Ovary (tissue), 9 donors: ENCODE results near the gene EIF3C. TPM values are rescaled to one million over a fixed set of nuclear protein-coding genes. Genes with fewer than 3 reads are reported as not detected.
"Not testable (repeated sequence)": the region's sequence is repeated elsewhere in the genome, so short reads cannot be mapped to it uniquely, and the experiment has no call there.

Source experiments
- DNase-seq, 5 donors: peaks; one replicate each; pipeline ENCODE4 v3.0.0-alpha.2; 2019 to 2020
- H3K27ac ChIP-seq, 2 donors: fragments of 200-600 bp; one replicate each; pipeline versions ENCODE4 v1.5.1 to v1.8.0; 2019 to 2022
- H3K27me3 ChIP-seq: fragments of 200-600 bp; one replicate; pipeline ENCODE4 v1.8.0; 2022
- H3K36me3 ChIP-seq: fragments of 200-600 bp; sonication (generic); one replicate; pipeline ENCODE4 v1.5.1; 2019
- H3K4me1 ChIP-seq: one replicate; pipeline ENCODE4 v1.8.1; 2013; ENCODE audit warnings: mild to moderate bottlenecking, moderate library complexity; ENCODE audit not compliant: insufficient read depth
- H3K4me3 ChIP-seq: fragments of 200-600 bp; sonication (generic); one replicate; pipeline ENCODE4 v1.5.1; 2017
- H3K9me3 ChIP-seq, 2 donors: fragments of 200-600 bp in 1 of 2; sonication (generic) in 1 of 2; one replicate each; pipeline versions ENCODE4 v1.5.1 to v1.8.1; 2013 to 2019; ENCODE audit warnings: mild to moderate bottlenecking in 1 of 2, moderate library complexity in 1 of 2
- WGBS, 3 donors: extraction: QIAGEN DNeasy Blood & Tissue Kit in 1 of 3; methylation state at CpG; one replicate each; pipeline versions ENCODE4 v1.1.5 to v1.1.7; 2013 to 2017; 5-methylcytosine and 5-hydroxymethylcytosine counted together
- intact Hi-C, 4 donors: fragments of 100-400 bp; cut with DNase I; formaldehyde crosslinking; loops; one replicate each; pipeline versions ENCODE4 v1.11.0 to v1.15.1; 2022 to 2023
- microRNA-seq, 3 donors: library from miRNA; unstranded; fragments of <30 nt; microRNA quantifications; one replicate each; pipeline versions ENCODE4 to v1.2.0, GENCODE V29; 2019 to 2020
- polyA plus RNA-seq, 2 donors: library from polyadenylated mRNA; stranded (reverse); fragments of 200-250 nt in 1 of 2; fragments of 350-450 nt in 1 of 2; fragmentation: Illumina TruSeq in 1 of 2; extraction: RNeasy Lipid Tissue Mini Kit (QIAGEN cat#74804) in 1 of 2; gene quantifications; one replicate each; pipeline ENCODE4 v1.2.3, GENCODE V29; 2013 to 2014
- small RNA-seq: library from RNA; depleted of rRNA; stranded (forward); fragments of <200 nt; gene quantifications from one replicate; pipeline ENCODE3, GENCODE V24; 2016
- total RNA-seq, 7 donors: library from RNA; depleted of rRNA in 2 of 7; stranded (reverse); fragments of >200 nt in 2 of 7; fragmentation: NEBNext Ultra II Directional in 3 of 7; extraction: Animal tissue kit (Norgen Biotek cat#: 25700) in 3 of 7; gene quantifications; one replicate each; pipeline versions ENCODE4 v1.1.0 to v1.2.4, GENCODE V29; 2016 to 2023
- donor health status: DM: no; HTN: no; CAD: no; lungs with moderate emphysema.
- donor health status: DM: no; HTN: no; CAD: no.
- donor health status: Bipolar disorder and iron deficiency.
- donor health status: DM: yes; HTN: yes; CAD: no.
- donor health status: DM: no; HTN: no; CAD: no.
- donor health status: DM: yes; HTN: yes; CAD: no.

Gene EIF3C
- total and polyA plus RNA-seq, 9 donors: 163 to 1,101 (median 544) TPM

DNA sequence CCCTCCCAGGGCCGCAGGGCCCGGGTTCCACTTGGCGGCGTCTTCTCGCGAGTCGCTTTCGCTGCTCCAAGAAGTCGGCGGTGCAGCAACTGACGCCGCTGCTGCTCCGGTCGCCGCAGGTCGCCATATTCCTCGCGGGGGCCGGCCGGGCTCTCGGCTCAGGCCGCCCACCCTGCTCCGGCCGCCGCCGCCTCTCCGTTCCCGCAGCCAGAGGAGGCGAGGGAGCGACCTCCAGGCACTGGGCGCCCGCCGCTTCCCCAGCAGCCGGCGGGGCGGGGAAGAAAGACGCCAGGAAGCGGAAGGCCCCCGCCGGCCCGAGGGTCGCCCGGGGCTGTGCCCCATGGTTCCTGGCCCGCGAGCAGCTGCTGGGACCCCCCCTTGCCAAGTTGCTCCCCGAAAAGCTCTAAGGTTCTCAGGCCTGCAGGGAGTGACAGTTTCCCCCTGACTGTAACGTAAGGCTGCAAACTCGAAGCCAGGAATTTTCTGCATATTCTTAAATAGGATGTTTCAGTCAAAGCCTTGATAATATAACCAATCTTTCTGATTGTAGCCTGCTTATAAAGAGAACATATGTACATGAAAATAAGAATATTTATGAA lies 39.3 kb downstream of the EIF3C start:
- DNase-seq, H3K27me3 ChIP-seq, H3K27ac ChIP-seq, H3K36me3 ChIP-seq, H3K4me3 ChIP-seq, H3K9me3 ChIP-seq, intact Hi-C loops, H3K4me1 ChIP-seq: not testable (repeated sequence)
- WGBS, 3 donors: no CpG with 5 or more reads among the region's 48 CpGs

DNA sequence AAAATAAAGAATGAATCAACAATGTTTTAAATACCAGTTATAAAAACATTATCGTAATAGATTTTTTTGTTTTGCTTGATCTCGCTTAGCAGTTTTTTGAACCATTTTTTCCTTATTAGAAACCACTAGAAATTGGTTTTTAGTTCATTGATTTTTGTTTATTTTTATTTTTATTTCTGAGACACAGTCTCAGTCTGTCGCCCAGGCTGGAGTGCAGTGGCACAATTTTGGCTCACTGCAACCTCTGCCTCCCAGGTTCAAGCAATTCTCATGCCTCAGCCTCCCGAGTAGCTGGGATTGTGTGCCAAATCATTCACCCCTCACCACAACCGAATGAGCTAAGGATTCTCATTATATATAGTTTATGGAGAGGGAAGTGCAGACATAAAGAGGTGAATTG lies 40.2 kb downstream of the EIF3C start, which contains the start of gene NPIPB9:
TSS of gene NPIPB9 (plus strand) at position 301 of the 400 bp plus-strand sequence.
- H3K4me1 ChIP-seq, H3K4me3 ChIP-seq, H3K9me3 ChIP-seq, H3K36me3 ChIP-seq, H3K27ac ChIP-seq, H3K27me3 ChIP-seq, intact Hi-C loops, DNase-seq: not testable (repeated sequence)
- WGBS, 3 donors: no CpG with 5 or more reads among the region's 5 CpGs

DNA sequence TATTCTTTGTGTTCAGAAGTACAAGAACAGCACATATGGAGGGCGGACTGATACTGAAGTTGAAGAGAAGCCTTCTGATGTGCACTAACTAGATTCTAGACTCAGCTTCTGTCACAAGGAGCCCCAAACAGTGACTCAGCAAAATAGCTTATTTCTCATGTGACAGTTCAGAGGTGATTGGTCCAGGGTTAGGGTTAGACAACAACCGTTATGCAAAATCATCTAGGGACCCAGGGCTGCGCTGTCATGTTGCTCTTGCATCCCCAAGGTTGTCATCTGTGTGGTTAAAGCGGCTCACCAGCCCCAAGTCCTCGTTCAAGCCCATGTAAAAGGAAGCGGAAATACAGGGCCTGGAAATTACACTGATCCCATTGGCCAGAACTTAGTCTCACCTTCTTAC lies 70.4 kb downstream of the EIF3C start:
- H3K36me3 ChIP-seq, H3K27ac ChIP-seq, H3K9me3 ChIP-seq, intact Hi-C loops, DNase-seq, H3K4me1 ChIP-seq, H3K27me3 ChIP-seq, H3K4me3 ChIP-seq: not testable (repeated sequence)
- WGBS, 3 donors: no CpG with 5 or more reads among the region's 6 CpGs

DNA sequence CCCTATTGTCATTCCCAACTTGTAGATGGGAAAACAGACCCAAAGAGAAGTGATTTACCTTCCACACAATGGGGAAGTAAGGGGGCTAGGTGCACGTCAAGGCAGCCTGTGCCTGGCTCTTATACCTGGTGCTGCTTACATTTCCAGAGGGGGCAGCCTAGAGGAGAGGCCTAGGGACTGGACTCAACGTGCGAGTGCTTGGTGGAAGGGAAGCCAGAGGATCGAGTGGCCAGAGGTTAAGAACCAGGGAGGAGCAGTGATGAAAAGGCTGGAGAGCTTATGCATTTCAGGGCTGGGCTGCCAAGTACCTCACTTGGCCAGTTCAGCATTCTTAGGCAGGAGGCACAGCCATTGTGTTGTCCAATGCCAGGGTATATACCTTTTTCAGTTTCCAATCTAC lies 71.1 kb downstream of the EIF3C start:
- H3K27ac ChIP-seq, H3K9me3 ChIP-seq, DNase-seq, H3K4me1 ChIP-seq, H3K27me3 ChIP-seq, H3K36me3 ChIP-seq, H3K4me3 ChIP-seq, intact Hi-C loops: not testable (repeated sequence)
- no CpG with 5 or more reads among the region's 4 CpGs for WGBS, 3 donors

Small RNA genes lying within 50 kb of the gene (microRNA-seq; reads per million reads assigned to microRNA genes)
- gene MIR6862-2: 0 reads per million in 3 donors

Small RNA genes lying within 50 kb of the gene (small RNA-seq; reads per million reads assigned to genes)
- gene MIR6862-2: not detected

Other genes starting within 250 kb of the EIF3C start
- gene NPIPB7, start 239.1 kb upstream of the EIF3C start, total RNA-seq: under 1 TPM in 1 of 7 donors, not detected in 6; 0.35 TPM
- gene NPIPB7, start 239.1 kb upstream of the EIF3C start, polyA plus RNA-seq: under 1 TPM; 0.23 to 0.29 TPM
- 10 to 100 TPM; 17.8 to 30.9 (median 22.4) TPM for gene CLN3, start 219.4 kb upstream of the EIF3C start, total RNA-seq
- gene CLN3, start 219.4 kb upstream of the EIF3C start, polyA plus RNA-seq: 10 to 100 TPM; 15.9 to 32.1 TPM
- gene APOBR, start 216.8 kb upstream of the EIF3C start, total RNA-seq: 1 to 10 TPM in 1 of 7 donors, under 1 TPM in 6; 0.18 to 1.4 (median 0.48) TPM
- gene APOBR, start 216.8 kb upstream of the EIF3C start, polyA plus RNA-seq: under 1 TPM; 0.18 to 0.65 TPM
- gene IL27, start 204.6 kb upstream of the EIF3C start, total RNA-seq: not detected
- not detected for gene IL27, start 204.6 kb upstream of the EIF3C start, polyA plus RNA-seq
- 100 to 1,000 TPM in 5 of 7 donors, 10 to 100 TPM in 2; 25.5 to 355 (median 129) TPM for gene NUPR1, start 172.5 kb upstream of the EIF3C start, total RNA-seq
- 100 to 1,000 TPM in 1 of 2 donors, 10 to 100 TPM in 1; 28.5 to 366 TPM for gene NUPR1, start 172.5 kb upstream of the EIF3C start, polyA plus RNA-seq
- gene SGF29, start 157.5 kb upstream of the EIF3C start, total RNA-seq: 10 to 100 TPM; 30.6 to 59.8 (median 42.5) TPM
- gene SGF29, start 157.5 kb upstream of the EIF3C start, polyA plus RNA-seq: 10 to 100 TPM; 28.5 to 54.0 TPM
- gene SULT1A2, start 114.4 kb upstream of the EIF3C start, total RNA-seq: 1 to 10 TPM in 2 of 7 donors, under 1 TPM in 5; 0.20 to 1.6 (median 0.78) TPM
- gene SULT1A2, start 114.4 kb upstream of the EIF3C start, polyA plus RNA-seq: 1 to 10 TPM in 1 of 2 donors, under 1 TPM in 1; 0.13 to 1.2 TPM
- 10 to 100 TPM in 5 of 7 donors, 1 to 10 TPM in 2; 5.4 to 22.3 (median 10.3) TPM for gene SULT1A1, start 101.4 kb upstream of the EIF3C start, total RNA-seq
- gene SULT1A1, start 101.4 kb upstream of the EIF3C start, polyA plus RNA-seq: 10 to 100 TPM; 11.3 to 54.6 TPM
- gene NPIPB8, start 73.4 kb upstream of the EIF3C start, total RNA-seq: 1 to 10 TPM in 2 of 7 donors, under 1 TPM in 3, not detected in 2; 0.28 to 2.7 (median 0.93) TPM
- gene NPIPB8, start 73.4 kb upstream of the EIF3C start, polyA plus RNA-seq: not detected
- 1 to 10 TPM in 6 of 7 donors, under 1 TPM in 1; 0.75 to 3.4 (median 2.8) TPM for gene NPIPB9, start 40.3 kb downstream of the EIF3C start, total RNA-seq
- 1 to 10 TPM in 1 of 2 donors, under 1 TPM in 1; 0.63 to 1.9 TPM for gene NPIPB9, start 40.3 kb downstream of the EIF3C start, polyA plus RNA-seq
- 100 to 1,000 TPM in 2 of 7 donors, 10 to 100 TPM in 5; 36.2 to 143 (median 84.8) TPM for gene ATXN2L, start 111.5 kb downstream of the EIF3C start, total RNA-seq
- gene ATXN2L, start 111.5 kb downstream of the EIF3C start, polyA plus RNA-seq: 10 to 100 TPM; 45.5 to 84.6 TPM
- 100 to 1,000 TPM in 4 of 7 donors, 10 to 100 TPM in 3; 75.7 to 123 (median 105) TPM for gene TUFM, start 134.9 kb downstream of the EIF3C start, total RNA-seq
- 100 to 1,000 TPM; 106 to 117 TPM for gene TUFM, start 134.9 kb downstream of the EIF3C start, polyA plus RNA-seq
- 10 to 100 TPM; 30.8 to 76.9 (median 60.0) TPM for gene SH2B1, start 152.4 kb downstream of the EIF3C start, total RNA-seq
- 10 to 100 TPM in 1 of 2 donors, 1 to 10 TPM in 1; 7.6 to 67.5 TPM for gene SH2B1, start 152.4 kb downstream of the EIF3C start, polyA plus RNA-seq
- 1 to 10 TPM in 2 of 7 donors, under 1 TPM in 5; 0.15 to 2.5 (median 0.41) TPM for gene ATP2A1, start 167.0 kb downstream of the EIF3C start, total RNA-seq
- gene ATP2A1, start 167.0 kb downstream of the EIF3C start, polyA plus RNA-seq: under 1 TPM; 0.53 to 0.90 TPM
- gene RABEP2, start 213.8 kb downstream of the EIF3C start, total RNA-seq: 10 to 100 TPM in 5 of 7 donors, 1 to 10 TPM in 2; 5.1 to 13.9 (median 11.3) TPM
- gene RABEP2, start 213.8 kb downstream of the EIF3C start, polyA plus RNA-seq: 10 to 100 TPM in 1 of 2 donors, under 1 TPM in 1; 0.32 to 14.8 TPM
- 1 to 10 TPM in 3 of 7 donors, under 1 TPM in 3, not detected in 1; 0.71 to 1.5 (median 1.1) TPM for gene CD19, start 220.5 kb downstream of the EIF3C start, total RNA-seq
- gene CD19, start 220.5 kb downstream of the EIF3C start, polyA plus RNA-seq: 1 to 10 TPM in 1 of 2 donors, under 1 TPM in 1; 0.40 to 2.5 TPM
- 10 to 100 TPM; 18.8 to 29.2 (median 23.3) TPM for gene NFATC2IP, start 239.5 kb downstream of the EIF3C start, total RNA-seq
- 10 to 100 TPM; 17.9 to 31.5 TPM for gene NFATC2IP, start 239.5 kb downstream of the EIF3C start, polyA plus RNA-seq